Body of pancreas (tissue), 4 donors: ENCODE measurements around the gene SRBD1. TPM values are rescaled to one million over a fixed set of nuclear protein-coding genes. Genes with fewer than 3 reads are reported as not detected.

Experiments used
- ATAC-seq: fragments of 150-250 bp; one replicate; pipeline ENCODE4 v1.9.1; 2016
- DNase-seq, 4 donors: peaks; one replicate each; pipeline ENCODE4 v3.0.0-alpha.2; 2019
- H3K27ac ChIP-seq, 4 donors: fragments of 200-600 bp; sonication (generic); 1 replicate in 3 of 4; 2 replicates in 1 of 4; pipeline versions ENCODE4 v1.5.1 to v1.6.1; 2016 to 2019; ENCODE audit warnings: mild to moderate bottlenecking in 1 of 4, mixed read lengths in 1 of 4, moderate library complexity in 1 of 4
- H3K27me3 ChIP-seq, 2 donors: fragments of 200-600 bp; sonication (generic); one replicate each; pipeline ENCODE4 v1.6.0; 2016; ENCODE audit warnings: mild to moderate bottlenecking in 1 of 2
- H3K36me3 ChIP-seq, 2 donors: fragments of 200-600 bp; sonication (generic); replicated peaks in 1 of 2; 2 replicates each; pipeline ENCODE4 v1.5.1; 2016; ENCODE audit warnings: low read depth in 2 of 2; ENCODE audit not compliant: insufficient read depth in 1 of 2
- H3K4me1 ChIP-seq: fragments of 200-600 bp; sonication (generic); one replicate; pipeline ENCODE4 v1.6.0; 2016
- H3K4me3 ChIP-seq, 2 donors: fragments of 200-600 bp; sonication (generic); 1 replicate in 1 of 2; 2 replicates in 1 of 2; pipeline ENCODE4 v1.5.1; 2016 to 2019
- H3K9me3 ChIP-seq, 3 donors: fragments of 200-600 bp; sonication (generic); 1 replicate in 2 of 3; 2 replicates in 1 of 3; pipeline ENCODE4 v1.5.1; 2016
- POLR2A ChIP-seq, 3 donors: fragments of 450-650 bp; IDR thresholded peaks; one replicate each; pipeline ENCODE4 v1.6.1; 2016; ENCODE audit warnings: antibody characterized with exemption in 3 of 3, mild to moderate bottlenecking in 2 of 3
- WGBS, 2 donors: methylation state at CpG; one replicate each; pipeline ENCODE4 v1.1.5; 2017; 5-methylcytosine and 5-hydroxymethylcytosine counted together
- intact Hi-C: fragments of 100-400 bp; cut with DNase I; formaldehyde crosslinking; loops from one replicate; pipeline ENCODE4 v1.15.1; 2023
- total RNA-seq, 2 donors: library from RNA; depleted of rRNA; stranded (reverse); fragments of >200 nt; gene quantifications; one replicate each; pipeline ENCODE4 v1.1.0, GENCODE V29; 2016
- TF ChIP-seq, protein P1 (sequence below), 7 experiments: fragments of 450-650 bp in 4 of 7; fragments of 200-600 bp in 3 of 7; sonication (generic) in 3 of 7; IDR thresholded peaks; one replicate each; pipeline ENCODE4 v1.5.1; 2016 to 2019; ENCODE audit warnings: antibody characterized with exemption in 7 of 7

The SRBD1 gene
- total RNA-seq, 2 donors from 2014 or later = 14.8 to 21.4 TPM

DNA sequence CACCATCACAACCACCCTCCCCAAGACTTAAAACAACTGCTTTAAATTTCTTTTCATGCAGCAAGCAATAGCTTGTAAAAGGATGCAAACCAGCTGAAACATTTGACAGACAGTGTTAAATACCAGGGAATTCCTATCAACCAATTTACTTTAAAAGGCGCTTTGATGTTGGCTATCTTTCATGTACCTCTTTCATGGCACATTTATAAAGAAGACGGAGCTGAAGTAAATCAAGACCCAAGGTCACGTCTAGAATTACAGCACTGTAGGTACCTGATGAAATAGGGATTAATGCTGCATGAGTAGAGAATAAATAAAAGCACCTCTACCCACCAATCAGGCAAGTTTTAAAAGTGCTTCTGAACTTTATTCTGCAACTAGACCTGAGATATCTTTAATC, 78.9 kb downstream of the SRBD1 start:
- intact Hi-C loops = no loop called here
- Histone ChIP-seq H3K27ac (no peak overlapping the region), H3K4me1 (no peaks in the 10 kb centered on the region), H3K36me3 (no peaks in the 10 kb centered on the region), H3K9me3 (no peaks in the 10 kb centered on the region), H3K27me3 (no peaks in the 10 kb centered on the region), H3K4me3 (no peak overlapping the region)
- ATAC-seq (no peak), DNase-seq (no peak)
- 89 to 93% methylated on average over 3 of the region's 3 CpGs for WGBS, 2 donors
- TF ChIP-seq, protein P1, sequence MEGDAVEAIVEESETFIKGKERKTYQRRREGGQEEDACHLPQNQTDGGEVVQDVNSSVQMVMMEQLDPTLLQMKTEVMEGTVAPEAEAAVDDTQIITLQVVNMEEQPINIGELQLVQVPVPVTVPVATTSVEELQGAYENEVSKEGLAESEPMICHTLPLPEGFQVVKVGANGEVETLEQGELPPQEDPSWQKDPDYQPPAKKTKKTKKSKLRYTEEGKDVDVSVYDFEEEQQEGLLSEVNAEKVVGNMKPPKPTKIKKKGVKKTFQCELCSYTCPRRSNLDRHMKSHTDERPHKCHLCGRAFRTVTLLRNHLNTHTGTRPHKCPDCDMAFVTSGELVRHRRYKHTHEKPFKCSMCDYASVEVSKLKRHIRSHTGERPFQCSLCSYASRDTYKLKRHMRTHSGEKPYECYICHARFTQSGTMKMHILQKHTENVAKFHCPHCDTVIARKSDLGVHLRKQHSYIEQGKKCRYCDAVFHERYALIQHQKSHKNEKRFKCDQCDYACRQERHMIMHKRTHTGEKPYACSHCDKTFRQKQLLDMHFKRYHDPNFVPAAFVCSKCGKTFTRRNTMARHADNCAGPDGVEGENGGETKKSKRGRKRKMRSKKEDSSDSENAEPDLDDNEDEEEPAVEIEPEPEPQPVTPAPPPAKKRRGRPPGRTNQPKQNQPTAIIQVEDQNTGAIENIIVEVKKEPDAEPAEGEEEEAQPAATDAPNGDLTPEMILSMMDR (IDR thresholded peaks at IDR 0.05) = no peak
- no peak for TF ChIP-seq POLR2A (IDR thresholded peaks at IDR 0.05)

DNA sequence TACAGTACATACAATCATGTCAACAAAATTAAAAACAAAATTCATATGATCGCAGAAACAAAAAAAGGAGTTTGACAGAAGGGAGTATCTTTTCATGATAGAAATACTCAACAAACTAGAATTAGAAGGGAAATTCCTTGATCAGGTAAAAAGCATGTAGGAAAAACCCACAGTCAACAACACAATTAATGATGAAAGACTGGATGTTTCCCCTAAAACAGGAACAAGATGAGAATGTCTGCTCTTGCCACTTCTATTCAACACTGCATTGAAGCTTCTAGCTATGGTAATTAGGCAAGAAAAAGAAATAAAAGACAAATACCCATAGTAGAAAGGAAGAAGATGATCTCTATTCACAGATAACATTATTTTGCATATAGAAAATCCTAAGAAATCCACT, 87.1 kb downstream of the SRBD1 start:
- H3K27ac ChIP-seq = no peak overlapping the region
- no peaks in the 10 kb centered on the region for H3K9me3 ChIP-seq
- 97% methylated on average over 1 of the region's 1 CpG for WGBS, 2 donors
- intact Hi-C loops = no loop called here
- no peaks in the 10 kb centered on the region for H3K27me3 ChIP-seq
- H3K4me3 ChIP-seq = no peak overlapping the region
- no peaks in the 10 kb centered on the region for H3K36me3 ChIP-seq
- no peaks in the 10 kb centered on the region for H3K4me1 ChIP-seq
- no peak for DNase-seq
- no peak for TF ChIP-seq POLR2A (IDR thresholded peaks at IDR 0.05)
- TF ChIP-seq, protein P1 (IDR thresholded peaks at IDR 0.05) = no peak
- ATAC-seq = no peak

DNA sequence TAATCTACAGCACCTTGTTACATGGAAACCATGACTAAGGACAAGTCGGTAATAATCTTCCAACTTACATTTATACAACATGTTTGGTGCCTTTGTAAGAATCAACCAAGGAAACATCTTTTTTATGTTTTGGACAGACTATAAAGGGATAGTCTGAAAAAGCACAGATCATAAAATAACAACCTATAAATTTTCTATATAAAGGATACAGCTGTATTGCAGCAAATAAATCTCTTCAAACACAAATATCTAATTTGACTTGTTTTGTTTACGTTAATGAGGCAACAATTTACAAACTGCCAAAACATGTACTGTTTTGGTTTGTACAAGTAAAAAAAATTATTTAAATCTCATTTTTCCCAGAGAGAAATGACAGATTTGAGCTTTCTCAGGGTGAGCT, 92.5 kb downstream of the SRBD1 start:
- ATAC-seq = no peak
- Histone ChIP-seq H3K36me3 (no peaks in the 10 kb centered on the region), H3K9me3 (no peaks in the 10 kb centered on the region), H3K27ac (no peak overlapping the region), H3K4me3 (no peak overlapping the region), H3K4me1 (no peaks in the 10 kb centered on the region), H3K27me3 (no peaks in the 10 kb centered on the region)
- TF ChIP-seq POLR2A (IDR thresholded peaks at IDR 0.05) = no peak
- TF ChIP-seq, protein P1 (IDR thresholded peaks at IDR 0.05) = no peak
- 78 to 88% methylated on average over 2 of the region's 2 CpGs for WGBS, 2 donors
- DNase-seq = no peak
- intact Hi-C loops = no loop called here

DNA sequence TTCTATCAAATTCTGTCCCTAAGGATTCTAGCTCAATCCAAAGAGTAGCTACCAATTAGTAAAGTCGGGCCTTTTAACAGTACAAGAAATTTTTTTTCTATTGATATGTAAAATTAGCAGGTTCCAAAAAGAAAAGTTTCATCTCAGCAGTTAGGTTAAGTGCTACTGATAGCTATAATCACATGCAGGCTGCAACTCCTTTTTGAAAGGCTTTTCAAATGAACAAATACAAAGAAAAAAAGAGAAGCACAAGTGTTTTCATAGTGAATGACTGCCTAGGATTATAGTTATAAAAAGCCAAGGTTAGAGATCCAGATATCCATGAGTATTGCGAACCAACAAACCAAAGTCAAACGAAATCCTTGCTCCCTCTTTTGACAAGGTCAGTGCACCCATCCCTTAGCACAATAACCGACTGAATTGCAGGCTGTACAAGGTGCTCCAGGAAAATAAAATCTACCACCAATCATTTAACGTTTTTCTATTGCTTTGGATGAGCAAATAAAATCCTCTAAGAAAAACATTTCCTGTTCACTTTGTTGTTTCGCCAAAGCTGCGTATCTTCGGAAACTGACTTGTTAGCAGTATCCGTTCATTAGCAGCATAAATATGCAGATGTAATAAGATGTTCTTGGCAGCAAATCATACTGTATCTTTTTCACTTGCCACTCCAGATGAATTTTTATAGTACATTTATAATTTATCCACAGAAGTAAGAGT, 100.2 kb downstream of the SRBD1 start:
- no peak for TF ChIP-seq POLR2A (IDR thresholded peaks at IDR 0.05)
- TF ChIP-seq, protein P1 (IDR thresholded peaks at IDR 0.05) = no peak
- 61 to 69% methylated on average over 9 of the region's 9 CpGs for WGBS, 2 donors
- intact Hi-C loops = no loop called here
- Histone ChIP-seq H3K9me3 (no peaks in the 10 kb centered on the region), H3K27me3 (no peaks in the 10 kb centered on the region), H3K27ac (no peak overlapping the region), H3K4me1 (no peaks in the 10 kb centered on the region), H3K4me3 (no peak overlapping the region), H3K36me3 (no peaks in the 10 kb centered on the region)
- no peak for DNase-seq
- ATAC-seq = no peak

DNA sequence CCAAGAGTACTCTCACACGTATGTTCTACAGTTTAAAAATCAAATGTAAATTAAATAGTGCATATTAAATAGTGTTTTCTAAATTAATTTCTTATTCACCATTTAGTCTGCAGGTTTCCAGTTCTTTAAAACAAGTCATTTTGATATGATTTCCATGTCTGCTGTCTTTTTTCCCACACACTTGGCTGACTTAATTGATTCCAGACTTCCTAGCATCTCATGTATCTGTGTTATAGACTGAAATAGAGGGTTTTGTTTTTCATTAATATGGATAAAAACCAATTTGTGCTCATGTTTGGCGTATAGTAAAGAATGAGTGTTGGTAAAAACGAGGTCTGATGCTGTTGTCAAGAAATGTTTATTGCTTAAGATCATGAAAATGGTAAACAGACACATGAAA, 104.3 kb downstream of the SRBD1 start:
- WGBS, 2 donors = 91 to 93% methylated on average over 3 of the region's 3 CpGs
- intact Hi-C loops = no loop called here
- ATAC-seq (no peak), DNase-seq (no peak)
- no peak for TF ChIP-seq POLR2A (IDR thresholded peaks at IDR 0.05)
- Histone ChIP-seq H3K36me3 (no peaks in the 10 kb centered on the region), H3K27ac (no peak overlapping the region), H3K27me3 (no peaks in the 10 kb centered on the region), H3K4me1 (no peaks in the 10 kb centered on the region), H3K9me3 (no peaks in the 10 kb centered on the region), H3K4me3 (no peak overlapping the region)
